ENCODE data around the gene YJEFN3.

The YJEFN3 gene, protein sequence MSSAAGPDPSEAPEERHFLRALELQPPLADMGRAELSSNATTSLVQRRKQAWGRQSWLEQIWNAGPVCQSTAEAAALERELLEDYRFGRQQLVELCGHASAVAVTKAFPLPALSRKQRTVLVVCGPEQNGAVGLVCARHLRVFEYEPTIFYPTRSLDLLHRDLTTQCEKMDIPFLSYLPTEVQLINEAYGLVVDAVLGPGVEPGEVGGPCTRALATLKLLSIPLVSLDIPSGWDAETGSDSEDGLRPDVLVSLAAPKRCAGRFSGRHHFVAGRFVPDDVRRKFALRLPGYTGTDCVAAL

DNA sequence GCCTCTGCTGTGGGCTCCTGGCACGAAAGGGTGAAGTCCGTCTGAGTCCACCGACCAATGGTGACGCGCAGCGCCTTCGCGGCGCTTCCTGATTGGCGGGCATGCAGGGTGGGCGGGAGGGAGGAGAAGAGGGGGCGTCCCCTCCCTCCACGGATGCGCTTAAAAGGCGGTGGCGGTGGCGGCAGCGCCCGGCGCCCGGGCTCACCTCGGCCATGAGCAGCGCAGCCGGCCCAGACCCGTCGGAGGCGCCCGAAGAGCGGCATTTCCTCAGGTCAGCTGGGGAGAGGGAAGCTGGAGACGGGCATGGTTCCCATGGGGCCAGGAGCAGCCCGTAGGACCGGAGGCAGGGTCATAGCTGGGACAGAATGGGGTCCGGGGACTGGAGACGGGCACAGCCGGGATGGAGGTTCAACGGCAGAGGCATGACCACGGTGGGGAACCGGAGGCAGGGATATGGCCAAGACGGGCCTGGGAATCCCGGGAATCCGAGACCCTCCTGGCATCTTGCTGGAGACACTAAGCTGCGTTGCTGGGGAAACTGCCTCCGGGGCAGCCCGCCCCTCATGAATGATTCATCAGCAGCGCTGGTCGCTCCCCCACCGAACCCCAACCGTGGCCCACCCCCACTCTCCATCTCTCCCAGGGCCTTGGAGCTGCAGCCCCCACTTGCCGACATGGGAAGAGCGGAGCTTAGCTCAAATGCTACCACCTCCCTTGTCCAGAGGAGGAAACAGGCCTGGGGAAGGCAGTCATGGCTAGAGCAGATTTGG, at the start of gene YJEFN3:
YJEFN3 (plus strand) TSS at position 191 of the 770 bp plus-strand sequence; CDS start at position 213, 22 bp downstream.
- no peak for DNase-seq

DNA sequence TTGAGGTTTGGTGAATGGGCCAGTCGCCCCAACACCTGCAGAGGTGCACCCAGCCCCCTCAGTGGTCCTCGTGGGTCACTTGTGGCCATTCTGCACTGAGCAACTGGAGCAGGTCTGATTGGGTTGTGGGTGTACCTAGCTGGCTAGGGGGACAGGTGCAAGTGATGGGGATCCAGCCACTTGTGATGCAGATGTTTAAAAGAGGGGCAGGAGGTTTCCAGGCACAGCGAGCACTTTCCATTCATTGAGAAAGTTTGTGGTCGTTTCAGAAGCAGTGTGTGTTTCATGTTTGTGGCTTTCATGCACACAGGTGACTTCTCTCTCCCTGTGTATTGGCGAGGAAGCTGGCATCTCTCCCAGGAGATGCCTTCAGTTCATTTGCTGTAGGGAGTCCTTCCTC, 48.0 kb upstream of the YJEFN3 start:
- no peak for DNase-seq

DNA sequence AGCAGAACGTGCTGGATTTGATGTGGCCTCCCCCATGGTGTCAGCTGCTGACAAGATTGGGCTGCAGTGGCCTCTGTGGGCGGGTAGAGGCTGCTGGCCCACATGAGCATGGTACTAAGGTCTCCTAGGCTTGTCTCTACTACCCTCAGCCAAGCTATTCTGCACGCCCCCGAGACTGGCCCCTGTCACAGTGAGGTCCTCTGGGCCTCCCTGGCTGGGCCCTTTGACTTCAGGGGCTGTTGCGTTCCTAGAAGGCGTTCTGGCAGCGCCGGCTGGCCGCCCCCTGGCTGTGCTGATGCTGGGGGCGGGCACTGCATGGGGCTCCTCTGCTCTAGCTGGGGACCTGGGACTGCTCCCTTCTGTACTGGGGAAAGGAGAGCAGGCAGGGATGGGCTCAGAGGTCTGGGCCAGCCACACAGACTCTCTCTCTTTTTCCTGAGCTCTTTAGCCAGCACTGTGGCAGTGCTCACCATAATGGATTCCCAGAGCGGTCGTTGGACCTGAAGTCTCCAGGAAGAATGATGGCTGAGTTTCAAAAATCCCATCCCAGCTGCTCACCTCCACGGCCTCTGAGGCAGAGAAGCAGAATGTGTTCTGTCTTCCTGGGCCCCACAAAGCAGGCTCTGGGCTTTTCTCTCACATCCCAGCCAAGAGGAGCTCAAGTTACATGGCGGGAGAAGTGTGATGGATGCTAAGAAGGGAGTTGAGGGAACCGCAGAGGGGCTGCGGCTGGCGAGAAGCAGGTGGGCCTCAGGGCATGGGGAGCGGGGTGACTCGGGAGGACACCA, 45.7 kb upstream of the YJEFN3 start:
- no peak for DNase-seq

DNA sequence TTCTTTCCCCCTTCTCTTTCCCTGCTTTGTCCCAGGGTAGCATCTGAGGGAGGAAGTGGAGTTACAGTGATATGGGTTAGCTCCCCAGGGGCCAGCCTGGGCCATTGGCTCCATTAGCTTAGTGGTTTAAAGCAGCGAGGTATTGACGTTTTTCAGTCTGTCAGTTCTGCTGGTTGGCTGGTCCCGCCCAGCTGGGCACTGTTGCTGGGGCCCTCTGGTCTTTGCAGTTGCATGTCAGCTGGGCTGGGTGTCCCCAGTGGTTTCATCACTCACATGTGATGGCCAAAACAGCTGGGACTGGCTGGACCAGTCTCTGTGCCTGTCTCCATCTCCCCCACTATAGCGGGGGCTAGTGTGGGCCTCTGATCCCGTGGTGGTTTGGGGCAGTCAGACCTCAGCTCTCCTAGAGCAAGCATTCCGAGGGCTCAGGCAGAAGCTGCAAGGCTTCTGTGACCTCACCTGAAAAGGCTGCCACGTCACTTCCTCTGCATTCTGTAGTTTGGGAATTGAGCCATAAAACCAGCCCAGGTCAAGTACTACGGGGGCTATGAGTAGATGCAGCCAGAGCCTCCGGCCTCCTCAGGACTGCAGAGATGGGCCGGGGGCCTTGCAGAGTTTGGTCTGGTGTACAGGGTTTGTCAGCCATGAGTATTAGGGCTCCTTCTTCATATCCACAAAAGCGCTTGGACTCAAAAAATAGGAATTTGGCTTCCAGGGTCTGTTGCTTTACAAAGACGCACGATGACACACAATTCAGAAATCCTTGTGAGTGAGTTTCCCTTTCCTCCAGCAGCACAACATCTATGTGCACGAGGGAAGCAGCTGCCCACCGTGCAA, 43.3 kb upstream of the YJEFN3 start:
- DNase-seq: no peak

DNA sequence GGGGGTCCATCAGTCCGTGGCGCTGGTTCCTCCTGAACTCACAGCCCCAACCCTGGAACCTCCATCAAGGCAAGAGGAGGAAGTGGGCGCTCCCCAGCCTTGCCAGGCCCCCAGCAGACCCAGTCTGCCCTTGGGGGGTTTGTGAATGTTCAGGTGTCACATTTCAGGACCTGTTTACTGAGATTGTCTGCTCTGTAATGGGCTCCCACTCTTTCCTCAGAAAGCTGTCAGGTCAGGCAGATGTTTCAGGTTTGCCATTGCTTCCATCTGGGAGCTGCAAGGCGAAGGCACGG, 42.8 kb upstream of the YJEFN3 start:
- DNase-seq: no peak

DNA sequence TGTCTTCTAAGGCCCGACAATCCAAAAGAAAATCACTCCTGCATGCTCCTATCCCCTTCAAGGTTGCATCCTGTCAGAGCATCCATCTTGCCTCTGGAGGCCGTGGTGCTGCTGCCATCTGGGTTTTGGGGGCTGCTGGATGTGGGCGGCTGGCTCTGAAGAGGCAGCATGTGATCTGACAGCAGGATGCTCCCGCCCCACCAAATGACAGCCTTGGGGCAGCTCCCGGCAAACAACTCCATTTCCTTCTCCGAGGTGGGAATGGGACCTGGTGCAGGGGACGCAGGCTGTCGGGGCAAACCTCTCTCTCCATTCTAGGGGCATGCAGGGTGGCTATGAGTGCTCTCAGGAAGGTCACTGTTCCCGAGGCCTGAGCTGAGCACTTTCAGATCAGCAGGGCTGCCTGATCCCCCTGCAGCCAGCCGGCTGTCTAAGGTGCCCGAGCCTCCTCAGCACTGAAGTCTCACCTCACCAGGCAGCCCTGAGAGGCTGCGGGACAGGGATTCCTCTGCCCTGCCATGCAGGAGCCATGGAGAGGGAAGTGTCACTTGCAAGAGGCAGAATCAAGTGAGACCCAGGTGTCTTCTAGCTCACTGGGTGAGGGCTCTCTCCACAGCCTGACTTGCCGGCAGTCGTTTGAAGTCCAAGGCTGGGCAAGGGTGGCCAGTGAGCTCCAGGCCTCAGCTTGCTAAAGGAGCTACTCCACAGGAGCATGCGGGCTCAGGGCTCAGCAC, 42.2 kb upstream of the YJEFN3 start:
- DNase-seq: no peak

DNA sequence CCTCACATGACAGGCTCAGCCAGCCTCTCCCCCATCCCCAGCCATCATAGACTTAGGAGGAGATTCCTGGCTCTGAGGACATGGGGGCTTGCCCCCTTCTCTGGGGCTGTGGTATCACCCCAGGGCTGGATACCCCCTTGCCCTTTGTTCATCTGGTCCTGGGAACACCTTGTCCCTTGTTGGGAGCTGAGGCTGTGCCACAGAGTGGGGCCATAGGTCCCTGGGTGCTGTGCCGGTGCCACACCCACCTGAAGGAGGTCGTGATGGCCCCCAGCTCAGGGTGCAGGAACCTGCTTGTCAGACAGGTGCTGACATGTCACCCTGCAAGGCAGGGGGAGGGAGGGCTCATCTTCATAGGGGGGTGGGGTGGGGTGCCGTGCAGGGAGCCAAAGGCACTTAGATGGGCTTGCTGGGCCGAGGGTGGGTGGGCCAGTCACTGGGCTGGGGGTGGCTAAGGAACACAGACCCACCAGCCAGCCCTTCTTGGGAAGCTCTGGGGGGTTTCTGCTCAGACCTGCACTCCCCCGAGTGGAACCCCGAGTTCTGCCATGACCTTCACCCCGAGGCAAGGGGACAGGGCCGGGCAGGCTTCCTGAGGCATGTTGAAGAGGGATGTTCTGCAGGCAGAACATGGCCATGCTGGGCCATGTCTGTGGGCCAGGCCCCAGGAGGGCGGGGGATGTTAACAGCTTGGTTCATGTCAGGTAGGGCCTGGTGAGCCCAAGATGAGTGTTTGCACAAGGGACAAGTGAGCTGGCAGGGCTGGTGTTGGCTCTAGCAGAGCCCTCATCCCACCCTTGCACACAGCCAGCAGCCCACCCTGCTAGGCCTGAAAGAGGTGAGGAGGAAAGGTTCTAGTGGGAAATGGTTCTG, 41.4 kb upstream of the YJEFN3 start:
- DNase-seq: no peak

DNA sequence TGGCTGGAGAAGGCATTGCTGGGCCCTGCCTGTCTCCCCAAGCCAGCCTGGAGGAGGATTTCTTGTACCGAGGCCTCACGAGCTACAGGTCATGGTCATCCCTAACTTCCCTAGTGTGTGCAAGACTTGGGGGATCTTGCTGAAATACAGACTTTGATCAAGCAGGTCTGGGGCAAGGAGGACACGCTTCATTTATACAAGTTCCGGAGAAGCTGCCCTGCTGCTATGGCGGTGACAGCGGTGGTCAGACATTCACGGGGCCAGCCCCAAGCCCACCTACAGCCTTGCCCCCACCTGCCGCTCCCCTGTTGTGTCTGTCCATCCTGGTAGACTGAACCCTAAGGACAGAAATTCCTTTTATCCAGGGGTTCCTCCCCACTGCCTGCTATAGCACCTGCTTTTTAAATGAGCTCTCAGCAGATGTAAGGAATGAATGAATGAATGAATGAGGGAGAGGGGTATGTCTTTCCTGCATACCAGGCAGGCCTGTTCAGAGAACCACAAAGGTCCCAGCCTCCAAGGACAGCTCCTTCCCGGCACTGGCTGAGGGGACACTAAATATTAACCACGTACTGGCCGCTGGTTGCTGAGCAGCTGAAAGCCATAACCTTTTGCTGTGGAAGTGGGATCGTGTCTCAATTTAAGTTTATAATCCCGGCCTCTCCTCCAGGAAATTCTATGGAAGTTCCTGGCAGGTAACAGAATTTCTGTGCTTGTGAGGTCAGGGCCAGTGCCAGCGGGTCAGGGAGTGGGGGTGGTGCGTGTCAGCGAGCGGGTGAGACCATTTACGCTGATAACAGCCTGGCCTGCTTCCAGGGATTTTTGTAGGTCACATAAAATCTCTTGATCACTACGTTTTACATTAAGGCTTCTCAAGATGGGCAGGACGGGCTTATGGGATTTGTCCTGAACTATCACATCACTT, 40.5 kb upstream of the YJEFN3 start:
- DNase-seq: no peak

DNA sequence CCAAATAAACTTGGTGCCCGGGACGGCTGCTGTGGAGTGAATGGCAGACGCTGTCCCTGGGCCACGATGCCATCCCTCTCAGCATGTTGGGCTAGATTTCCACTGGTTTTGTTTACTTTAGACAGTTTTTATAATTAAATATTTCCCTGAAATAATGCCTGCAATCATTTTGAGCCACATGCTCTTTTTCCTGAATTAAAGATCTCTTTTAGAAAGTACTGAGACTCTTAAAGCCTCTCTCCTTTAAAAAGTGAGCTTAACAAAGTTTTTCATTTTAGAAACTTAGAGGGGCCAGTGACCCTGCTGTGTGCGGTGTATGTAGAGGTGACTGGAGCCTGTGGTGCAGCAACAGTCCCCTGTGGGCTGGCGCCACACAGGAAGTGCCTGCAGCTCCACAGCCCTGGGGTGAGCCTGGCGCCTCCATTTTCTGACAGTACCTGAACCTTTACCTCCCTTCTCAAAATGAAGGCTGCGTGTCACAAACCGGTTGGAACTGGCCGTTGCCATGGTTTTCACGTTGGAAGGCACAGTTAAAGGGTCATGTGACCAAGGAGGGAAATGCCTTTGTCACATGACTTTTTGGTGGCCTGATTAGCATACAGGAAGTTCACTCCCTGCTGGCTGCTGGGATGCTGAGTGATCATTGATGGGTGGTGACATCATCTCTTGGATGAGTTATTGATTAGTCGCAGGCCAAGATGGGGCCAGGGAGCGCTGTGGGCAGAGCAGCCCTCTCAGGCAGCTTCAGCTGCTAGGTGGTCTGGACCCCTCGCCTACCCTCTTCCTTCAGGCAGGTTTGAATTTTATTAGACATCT, 39.6 kb upstream of the YJEFN3 start:
- DNase-seq: peak; percentile 85

DNA sequence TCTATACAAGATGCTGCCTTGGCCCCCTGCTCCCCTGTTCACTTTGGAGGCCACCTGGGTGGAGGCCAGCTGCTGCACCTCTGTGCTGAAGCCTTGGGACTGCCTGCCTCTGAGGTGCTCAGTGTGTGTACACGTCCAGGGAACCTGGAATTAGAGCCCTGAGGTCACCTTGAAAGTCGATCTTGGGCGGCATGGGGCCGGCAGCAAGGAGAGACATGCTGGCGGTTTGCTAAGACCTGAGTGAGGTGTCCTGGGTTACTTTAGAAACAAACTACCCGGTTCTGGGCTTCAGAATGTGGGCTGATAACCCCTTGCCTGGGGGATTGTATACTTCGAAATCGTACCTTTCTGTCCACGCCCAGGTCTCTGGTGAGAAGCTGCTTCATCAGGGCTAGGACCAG, 38.9 kb upstream of the YJEFN3 start:
- DNase-seq: no peak

DNA sequence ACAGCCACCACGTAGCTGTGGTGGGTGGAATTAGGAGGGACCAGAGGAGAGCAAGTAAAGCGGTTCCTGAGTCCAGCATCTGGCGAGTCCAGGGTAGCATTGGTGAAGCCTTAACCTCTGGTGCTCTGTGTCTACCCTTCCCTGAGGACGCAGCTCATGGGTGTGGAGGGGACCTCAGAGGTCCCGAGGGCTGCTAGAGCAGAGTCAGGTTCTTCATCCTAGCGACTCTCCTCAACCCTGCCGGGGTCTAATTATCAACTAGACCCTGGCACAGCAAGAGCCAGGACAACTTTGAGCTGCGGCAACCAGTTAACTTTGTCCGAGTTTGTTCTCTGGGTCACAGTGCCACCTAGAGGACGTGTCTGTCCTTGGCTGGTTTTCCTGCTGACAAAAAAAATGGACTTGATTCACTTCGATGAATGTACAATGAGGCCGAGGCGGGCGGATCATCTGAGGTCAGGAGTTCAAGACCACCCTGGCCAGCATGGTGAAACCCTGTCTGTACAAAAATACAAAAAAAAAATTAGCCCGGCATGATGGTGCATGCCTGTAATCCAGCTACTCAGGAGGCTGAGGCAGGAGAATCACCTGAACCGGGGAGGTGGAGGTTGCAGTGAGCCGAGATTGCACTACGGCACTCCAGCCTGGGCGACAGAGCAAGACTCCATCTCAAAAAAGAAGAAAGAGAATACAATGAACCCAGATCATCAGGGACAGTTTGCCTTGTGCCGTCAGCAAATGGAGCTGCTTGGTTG, 38.3 kb upstream of the YJEFN3 start:
- DNase-seq: peak; percentile 83

DNA sequence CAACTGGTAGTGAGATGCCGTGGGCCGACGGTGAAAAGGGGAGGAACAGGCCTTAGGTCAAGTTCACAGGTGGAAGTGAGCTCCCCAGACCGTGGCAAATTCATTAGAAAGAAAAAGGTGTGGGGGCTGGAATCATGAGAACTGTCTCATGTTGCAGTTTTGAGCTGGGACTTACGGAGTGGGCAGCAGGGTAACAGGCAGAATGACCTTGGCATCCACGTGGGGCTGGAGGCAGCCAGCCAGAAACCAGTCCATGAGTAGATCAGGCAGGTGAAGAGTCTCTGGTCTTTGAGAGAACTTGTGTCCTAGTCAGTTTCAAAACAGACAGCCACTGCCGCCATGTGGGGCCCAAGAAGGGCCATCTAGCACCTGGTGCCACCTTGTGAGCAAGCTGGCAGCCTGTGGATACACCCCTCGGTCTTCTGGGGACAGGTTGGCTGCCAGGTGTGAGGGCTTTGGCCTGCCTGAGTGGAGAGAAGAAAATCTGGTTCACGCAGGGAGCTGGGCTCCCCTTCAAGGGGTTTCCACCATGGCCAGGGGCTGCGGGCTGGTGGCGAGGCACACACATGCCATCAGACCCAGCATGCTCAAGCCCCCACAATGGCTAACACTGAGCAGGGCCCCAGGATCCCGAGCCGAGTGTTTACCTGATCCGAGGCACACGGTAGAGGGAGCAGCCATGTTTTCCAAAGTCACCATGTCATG, 37.2 kb upstream of the YJEFN3 start:
- no peak for DNase-seq

DNA sequence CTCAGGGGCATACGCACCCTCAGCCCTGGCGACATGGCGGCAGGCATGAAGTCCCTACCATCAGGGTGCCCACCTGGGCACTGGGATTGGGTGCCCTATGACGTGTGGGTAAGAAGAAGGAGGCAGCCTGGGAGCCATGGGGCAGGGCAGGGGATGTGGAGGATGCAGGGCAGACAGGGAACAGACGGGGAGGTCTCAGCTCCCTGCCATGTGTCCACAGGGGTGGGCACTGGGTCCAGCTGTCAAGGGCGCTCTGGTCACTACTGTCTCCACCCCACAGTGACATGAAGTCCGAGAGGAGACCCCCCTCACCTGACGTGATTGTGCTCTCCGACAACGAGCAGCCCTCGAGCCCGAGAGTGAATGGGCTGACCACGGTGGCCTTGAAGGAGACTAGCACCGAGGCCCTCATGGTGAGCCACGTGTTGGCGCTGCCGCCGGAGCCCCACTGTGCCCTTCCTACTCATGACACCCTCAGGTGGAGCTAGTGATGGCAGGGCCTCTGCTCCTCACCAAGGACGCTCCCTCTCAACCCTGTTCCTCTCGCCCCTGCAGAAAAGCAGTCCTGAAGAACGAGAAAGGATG, 36.6 kb upstream of the YJEFN3 start:
- DNase-seq: no peak

DNA sequence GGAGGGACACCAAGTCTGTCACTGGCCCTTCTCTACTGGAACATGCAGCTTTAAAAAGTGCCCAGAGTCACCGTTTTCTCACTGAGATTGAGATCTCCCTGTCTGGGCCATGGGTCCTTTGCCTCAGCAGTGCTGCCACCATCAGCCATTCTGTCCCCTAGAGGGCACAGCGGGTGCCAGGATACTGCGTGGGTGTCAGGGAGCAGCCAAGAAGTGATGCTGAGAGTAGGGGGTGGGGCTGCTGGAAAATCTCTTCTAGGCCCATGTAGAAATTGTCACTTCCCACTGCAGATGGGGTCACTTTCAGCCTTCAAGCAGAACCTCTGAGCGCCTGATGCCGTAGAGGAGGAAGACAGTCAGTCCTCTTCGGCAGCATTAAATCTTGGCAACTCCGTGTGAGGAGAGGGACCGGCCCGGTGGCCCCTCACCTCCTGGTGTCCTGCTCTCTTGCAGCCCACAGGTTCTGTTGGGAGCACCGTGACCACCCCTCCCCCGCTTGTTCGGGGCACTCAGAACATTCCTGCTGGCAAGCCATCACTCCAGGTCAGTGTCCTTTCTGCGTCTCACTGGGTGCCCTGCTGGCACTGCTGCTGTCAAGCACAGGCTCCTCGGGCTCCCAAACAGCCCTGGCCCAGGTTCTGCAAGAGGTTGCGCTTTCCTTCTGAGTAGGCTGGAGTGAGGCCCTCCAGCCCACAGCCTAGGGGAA, 34.7 kb upstream of the YJEFN3 start:
- no peak for DNase-seq

DNA sequence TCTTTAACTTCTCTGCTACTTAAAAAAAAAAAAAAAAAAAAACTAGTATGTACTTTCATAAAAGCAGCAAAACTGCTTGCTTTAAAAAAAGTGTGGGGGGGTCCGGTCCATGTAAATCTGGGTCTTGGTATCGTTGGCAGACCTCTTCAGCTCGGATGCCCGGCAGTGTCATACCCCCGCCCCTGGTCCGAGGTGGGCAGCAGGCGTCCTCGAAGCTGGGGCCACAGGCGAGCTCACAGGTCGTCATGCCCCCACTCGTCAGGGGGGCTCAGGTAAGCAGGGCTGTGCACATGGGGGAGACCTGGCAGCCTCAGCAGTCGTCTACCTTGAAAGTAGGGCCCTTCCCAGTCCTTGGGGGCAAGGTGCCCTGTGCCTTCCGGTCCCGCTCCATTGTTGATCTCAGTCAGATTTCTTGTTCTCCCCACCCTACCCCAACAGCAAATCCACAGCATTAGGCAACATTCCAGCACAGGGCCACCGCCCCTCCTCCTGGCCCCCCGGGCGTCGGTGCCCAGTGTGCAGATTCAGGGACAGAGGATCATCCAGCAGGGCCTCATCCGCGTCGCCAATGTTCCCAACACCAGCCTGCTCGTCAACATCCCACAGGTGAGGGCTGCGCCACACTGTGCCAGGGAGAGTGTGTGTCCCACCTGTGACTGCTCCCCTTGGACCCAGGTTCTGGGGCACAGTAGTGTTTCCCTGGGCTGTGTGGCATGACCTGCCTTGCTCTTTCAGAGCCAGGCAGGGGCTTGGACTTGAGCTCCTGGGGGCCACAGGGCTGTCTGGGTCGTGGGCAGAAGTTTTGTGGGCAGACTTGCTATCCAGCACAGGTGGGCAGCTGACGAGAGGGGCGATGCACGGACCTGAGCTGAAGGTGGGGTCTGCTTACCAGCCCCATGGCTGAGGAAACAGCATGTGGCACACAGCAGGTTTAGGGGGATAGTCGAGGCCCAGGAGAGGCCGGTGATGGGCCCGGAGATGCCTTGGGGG, 32.8 kb upstream of the YJEFN3 start:
- no peak for DNase-seq
